HEK293 (cell line): ENCODE measurements around the gene COBL.
A peak's percentile ranks its signal among the peaks of the same experiment; 100 is the strongest.

Source experiments
- CTCF ChIA-PET: fragments of 350-600 bp; formaldehyde crosslinking; extraction: SDS; loops from one replicate; lab custom pipeline; 2021; ENCODE audit warnings: antibody characterized with exemption; lab: Yijun Ruan, JAX
- POLR2A ChIA-PET: fragments of 300-600 bp; formaldehyde crosslinking; extraction: SDS; loops from one replicate; lab custom pipeline; 2020; ENCODE audit warnings: antibody characterized with exemption, inconsistent platforms; lab: Yijun Ruan, JAX
- H3K27ac ChIP-seq: fragments of 200-500 bp; sonication (Bioruptor generic); 2 replicates; pipeline ENCODE4 v1.5.1; 2014; ENCODE audit warnings: low read depth, low read length, control low read depth, inconsistent platforms; ENCODE audit errors: extremely low read depth
- H3K36me3 ChIP-seq, 2 experiments: fragments of 200-500 bp in 1 of 2; sonication (Bioruptor generic) in 1 of 2; 1 replicate in 1 of 2; 2 replicates in 1 of 2; pipeline ENCODE4 v1.5.1; 2014 to 2017; ENCODE audit warnings: inconsistent platforms in 2 of 2, low read length in 2 of 2; ENCODE audit not compliant: control insufficient read depth in 2 of 2, insufficient read depth in 1 of 2
- H3K4me1 ChIP-seq: fragments of 200-500 bp; sonication (Bioruptor generic); 2 replicates; pipeline ENCODE4 v1.5.1; 2014; ENCODE audit warnings: mild to moderate bottlenecking, low read length, inconsistent platforms; ENCODE audit not compliant: control insufficient read depth, insufficient read depth
- H3K4me3 ChIP-seq: 2 replicates; pipeline ENCODE4 v1.5.1; 2011; ENCODE audit warnings: low read depth, mild to moderate bottlenecking, control low read depth, low read length, moderate library complexity
- H3K9me3 ChIP-seq: fragments of 200-500 bp; sonication (Bioruptor generic); 2 replicates; pipeline ENCODE4 v1.5.1; 2014; ENCODE audit warnings: low read depth, low read length, inconsistent platforms; ENCODE audit not compliant: control insufficient read depth, insufficient read depth
- BCL11B ChIP-seq: fragments of 450-650 bp; formaldehyde crosslinking; IDR thresholded peaks from 2 replicates; pipeline ENCODE4 v1.5.1; 2016; ENCODE audit warnings: low read depth, missing biosample characterization, missing genetic modification characterization
- IKZF3 ChIP-seq: fragments of 450-650 bp; IDR thresholded peaks from 2 replicates; pipeline ENCODE4 v1.5.0; 2018; ENCODE audit warnings: missing biosample characterization, mild to moderate bottlenecking, missing genetic modification characterization, moderate library complexity
- MYNN ChIP-seq: fragments of 450-650 bp; formaldehyde crosslinking; IDR thresholded peaks from 2 replicates; pipeline ENCODE4 v1.5.1; 2016; ENCODE audit warnings: missing biosample characterization, missing genetic modification characterization, borderline replicate concordance
- OSR2 ChIP-seq: fragments of 450-650 bp; formaldehyde crosslinking; IDR thresholded peaks from 2 replicates; pipeline ENCODE4 v1.5.1; 2016; ENCODE audit warnings: missing biosample characterization, missing genetic modification characterization
- RBAK ChIP-seq: fragments of 450-650 bp; formaldehyde crosslinking; IDR thresholded peaks from 2 replicates; pipeline ENCODE4 v1.5.1; 2016; ENCODE audit warnings: missing biosample characterization, missing genetic modification characterization
- REPIN1 ChIP-seq: fragments of 450-650 bp; formaldehyde crosslinking; IDR thresholded peaks from 2 replicates; pipeline ENCODE4 v1.5.1; 2017; ENCODE audit warnings: missing biosample characterization, missing genetic modification characterization, low read depth
- SETDB1 ChIP-seq: IDR thresholded peaks from one replicate; pipeline ENCODE4 v1.6.1; 2017; ENCODE audit warnings: mild to moderate bottlenecking, low read length, moderate library complexity, mixed read lengths; ENCODE audit not compliant: insufficient read length
- ZFHX2 ChIP-seq: fragments of 450-650 bp; formaldehyde crosslinking; conservative IDR thresholded peaks from 2 replicates; pipeline ENCODE4 v1.5.1; 2016; ENCODE audit warnings: missing biosample characterization, missing genetic modification characterization
- ZNF223 ChIP-seq: fragments of 450-650 bp; formaldehyde crosslinking; IDR thresholded peaks from 2 replicates; pipeline ENCODE4 v1.5.1; 2016; ENCODE audit warnings: missing biosample characterization, missing genetic modification characterization
- ZNF292 ChIP-seq: fragments of 450-650 bp; formaldehyde crosslinking; IDR thresholded peaks from 2 replicates; pipeline ENCODE4 v1.5.1; 2016; ENCODE audit warnings: low read depth, missing biosample characterization, missing genetic modification characterization, borderline replicate concordance
- ZNF311 ChIP-seq: fragments of 450-650 bp; formaldehyde crosslinking; IDR thresholded peaks from 2 replicates; pipeline ENCODE4 v1.5.1; 2017; ENCODE audit warnings: missing biosample characterization, missing genetic modification characterization, borderline replicate concordance
- ZNF341 ChIP-seq: fragments of 450-650 bp; formaldehyde crosslinking; IDR thresholded peaks from 2 replicates; pipeline ENCODE4; 2016; ENCODE audit warnings: low read depth, missing biosample characterization, missing genetic modification characterization
- ZNF350 ChIP-seq: fragments of 450-650 bp; formaldehyde crosslinking; IDR thresholded peaks from 2 replicates; pipeline ENCODE4 v1.5.0; 2017; ENCODE audit warnings: missing biosample characterization, mild to moderate bottlenecking, missing genetic modification characterization
- ZNF366 ChIP-seq: fragments of 450-650 bp; formaldehyde crosslinking; conservative IDR thresholded peaks from 2 replicates; pipeline ENCODE4 v1.5.1; 2016; ENCODE audit warnings: missing biosample characterization, missing genetic modification characterization
- ZNF423 ChIP-seq: fragments of 450-650 bp; formaldehyde crosslinking; IDR thresholded peaks from 2 replicates; pipeline ENCODE4 v1.5.1; 2016; ENCODE audit warnings: missing biosample characterization, missing genetic modification characterization
- ZNF48 ChIP-seq: fragments of 450-650 bp; formaldehyde crosslinking; IDR thresholded peaks from 2 replicates; pipeline ENCODE4 v1.5.1; 2016; ENCODE audit warnings: missing biosample characterization, missing genetic modification characterization
- ZNF510 ChIP-seq: fragments of 450-650 bp; formaldehyde crosslinking; IDR thresholded peaks from 2 replicates; pipeline ENCODE4 v1.5.1; 2018; ENCODE audit warnings: mild to moderate bottlenecking, missing genetic modification characterization, missing biosample characterization; ENCODE audit not compliant: insufficient replicate concordance
- ZNF600 ChIP-seq: fragments of 450-650 bp; formaldehyde crosslinking; IDR thresholded peaks from 2 replicates; pipeline ENCODE4 v1.5.1; 2016; ENCODE audit warnings: missing biosample characterization, missing genetic modification characterization
- ZNF621 ChIP-seq: fragments of 450-650 bp; formaldehyde crosslinking; IDR thresholded peaks from 2 replicates; pipeline ENCODE4 v1.5.1; 2017; ENCODE audit warnings: missing biosample characterization, missing genetic modification characterization
- ZNF776 ChIP-seq: fragments of 450-650 bp; formaldehyde crosslinking; IDR thresholded peaks from 2 replicates; pipeline ENCODE4 v1.5.0; 2017; ENCODE audit warnings: missing biosample characterization, missing genetic modification characterization, borderline replicate concordance
- TF ChIP-seq, protein P1 (sequence below): fragments of 450-650 bp; formaldehyde crosslinking; IDR thresholded peaks from 2 replicates; pipeline ENCODE4 v1.5.1; 2016; ENCODE audit warnings: missing biosample characterization, missing genetic modification characterization
- TF ChIP-seq, protein P2 (sequence below): fragments of 450-650 bp; formaldehyde crosslinking; IDR thresholded peaks from 2 replicates; pipeline ENCODE4 v1.5.1; 2017; ENCODE audit warnings: missing biosample characterization, missing genetic modification characterization
- TF ChIP-seq, protein P3 (sequence below): fragments of 450-650 bp; formaldehyde crosslinking; IDR thresholded peaks from 2 replicates; pipeline ENCODE4 v1.5.1; 2017; ENCODE audit warnings: missing biosample characterization, missing genetic modification characterization
- TF ChIP-seq, protein P4 (sequence below): fragments of 450-650 bp; formaldehyde crosslinking; IDR thresholded peaks from 2 replicates; pipeline ENCODE4 v1.5.1; 2016; ENCODE audit warnings: missing biosample characterization, missing genetic modification characterization

Gene COBL

DNA sequence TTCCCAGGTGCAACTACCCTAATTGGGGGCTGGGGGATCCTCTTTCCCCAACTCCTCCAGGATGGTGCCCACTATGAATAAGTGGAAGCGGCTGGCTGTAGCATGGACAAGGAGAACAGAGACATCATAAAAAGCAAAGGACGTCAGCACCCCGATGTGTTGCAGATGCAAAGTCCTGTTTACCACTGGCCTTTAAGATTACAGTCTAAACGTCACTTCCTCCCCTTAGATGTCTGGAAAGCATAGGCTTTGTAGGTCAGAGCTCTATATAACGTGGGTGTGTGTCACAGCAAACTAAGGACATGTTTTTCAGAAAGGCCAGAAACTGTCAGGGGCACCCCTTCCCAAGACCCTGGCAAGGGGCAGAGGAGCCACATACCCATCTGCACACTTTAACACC, 7.9 kb downstream of the COBL start (continued):
- TF ChIP-seq ZNF350 (tag by site-specific recombination) (no peak), IKZF3 (tag by site-specific recombination) (no peak), ZNF341 (tag by site-specific recombination) (no peak), BCL11B (tag by site-specific recombination) (no peak), ZNF48 (tag by site-specific recombination) (no peak)
- TF ChIP-seq, protein P1, sequence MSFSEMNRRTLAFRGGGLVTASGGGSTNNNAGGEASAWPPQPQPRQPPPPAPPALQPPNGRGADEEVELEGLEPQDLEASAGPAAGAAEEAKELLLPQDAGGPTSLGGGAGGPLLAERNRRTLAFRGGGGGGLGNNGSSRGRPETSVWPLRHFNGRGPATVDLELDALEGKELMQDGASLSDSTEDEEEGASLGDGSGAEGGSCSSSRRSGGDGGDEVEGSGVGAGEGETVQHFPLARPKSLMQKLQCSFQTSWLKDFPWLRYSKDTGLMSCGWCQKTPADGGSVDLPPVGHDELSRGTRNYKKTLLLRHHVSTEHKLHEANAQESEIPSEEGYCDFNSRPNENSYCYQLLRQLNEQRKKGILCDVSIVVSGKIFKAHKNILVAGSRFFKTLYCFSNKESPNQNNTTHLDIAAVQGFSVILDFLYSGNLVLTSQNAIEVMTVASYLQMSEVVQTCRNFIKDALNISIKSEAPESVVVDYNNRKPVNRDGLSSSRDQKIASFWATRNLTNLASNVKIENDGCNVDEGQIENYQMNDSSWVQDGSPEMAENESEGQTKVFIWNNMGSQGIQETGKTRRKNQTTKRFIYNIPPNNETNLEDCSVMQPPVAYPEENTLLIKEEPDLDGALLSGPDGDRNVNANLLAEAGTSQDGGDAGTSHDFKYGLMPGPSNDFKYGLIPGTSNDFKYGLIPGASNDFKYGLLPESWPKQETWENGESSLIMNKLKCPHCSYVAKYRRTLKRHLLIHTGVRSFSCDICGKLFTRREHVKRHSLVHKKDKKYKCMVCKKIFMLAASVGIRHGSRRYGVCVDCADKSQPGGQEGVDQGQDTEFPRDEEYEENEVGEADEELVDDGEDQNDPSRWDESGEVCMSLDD: no peak

DNA sequence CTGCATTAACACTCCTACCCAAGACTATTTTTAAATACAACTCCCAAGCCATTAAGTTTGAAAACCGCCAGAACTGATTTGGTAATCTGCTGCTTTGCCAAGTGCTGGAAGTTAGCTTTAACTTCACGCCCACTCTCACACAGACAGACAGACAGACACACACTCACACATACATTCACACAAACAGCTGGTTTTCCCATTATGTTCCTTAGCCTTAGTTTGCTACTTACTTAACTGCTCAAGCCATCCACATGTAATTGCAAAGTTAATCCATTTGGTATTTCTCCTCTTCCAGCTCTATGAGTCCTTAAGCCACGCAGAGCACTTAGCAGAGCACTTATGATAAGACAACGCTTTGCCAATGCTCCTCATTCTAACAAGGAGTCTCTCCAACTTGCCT, 8.3 kb downstream of the COBL start:
- no peak overlapping the region for H3K27ac ChIP-seq
- H3K36me3 ChIP-seq: no peaks in the 10 kb centered on the region
- ChIA-PET POLR2A (no interaction called here), CTCF (interaction anchor here (0.5 to 1.3 kb wide), 6 partner anchors 55 to 891 kb away, joined by 3 to 4 read pairs (median 3); no protein-coding TSS in a partner anchor)
- H3K4me1 ChIP-seq: peaks cover 9% of the 10 kb centered on the region
- no peaks in the 10 kb centered on the region for H3K9me3 ChIP-seq
- no peak overlapping the region for H3K4me3 ChIP-seq
- TF ChIP-seq BCL11B (tag by site-specific recombination): no peak
- 0 out of 2 replicates have a peak, but pooled peaks have one; percentile 10 for TF ChIP-seq ZFHX2 (tag by site-specific recombination)
- no peak for TF ChIP-seq SETDB1
- TF ChIP-seq ZNF311: no peak
- no peak for TF ChIP-seq ZNF423 (tag by site-specific recombination)
- no peak for TF ChIP-seq ZNF621 (tag by site-specific recombination)
- no peak for TF ChIP-seq ZNF292 (tag by site-specific recombination)
- TF ChIP-seq, protein P2, sequence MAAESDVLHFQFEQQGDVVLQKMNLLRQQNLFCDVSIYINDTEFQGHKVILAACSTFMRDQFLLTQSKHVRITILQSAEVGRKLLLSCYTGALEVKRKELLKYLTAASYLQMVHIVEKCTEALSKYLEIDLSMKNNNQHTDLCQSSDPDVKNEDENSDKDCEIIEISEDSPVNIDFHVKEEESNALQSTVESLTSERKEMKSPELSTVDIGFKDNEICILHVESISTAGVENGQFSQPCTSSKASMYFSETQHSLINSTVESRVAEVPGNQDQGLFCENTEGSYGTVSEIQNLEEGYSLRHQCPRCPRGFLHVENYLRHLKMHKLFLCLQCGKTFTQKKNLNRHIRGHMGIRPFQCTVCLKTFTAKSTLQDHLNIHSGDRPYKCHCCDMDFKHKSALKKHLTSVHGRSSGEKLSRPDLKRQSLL (tag by site-specific recombination): no peak
- no peak for TF ChIP-seq ZNF510 (tag by site-specific recombination)
- TF ChIP-seq, all 188 proteins: peak for 1

DNA sequence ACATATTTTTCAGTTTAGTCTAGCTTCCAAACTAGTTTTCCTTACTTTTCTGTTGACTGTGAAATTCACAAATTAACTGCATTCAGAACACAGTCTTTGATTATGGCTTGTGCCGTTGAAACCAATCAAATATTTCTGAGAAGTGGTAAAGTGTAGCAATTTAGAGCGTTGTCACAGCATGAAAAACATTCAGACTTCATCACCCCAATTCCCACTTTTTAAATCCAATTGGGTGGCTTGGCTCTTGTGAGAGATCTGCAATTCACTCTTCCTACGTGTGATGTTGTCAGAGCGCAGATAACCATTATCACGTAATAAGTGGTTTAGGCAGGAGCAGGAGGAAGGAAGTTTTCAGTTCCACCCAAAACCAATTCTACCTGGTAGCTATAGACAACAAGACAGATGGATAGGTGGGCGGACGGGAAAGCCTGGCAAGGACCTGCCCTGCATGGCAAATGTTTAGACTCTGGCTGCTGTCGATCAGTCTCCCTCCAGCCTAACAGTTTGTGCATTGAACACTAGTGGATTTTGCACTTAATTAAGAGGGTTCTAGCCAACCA, 8.9 kb downstream of the COBL start:
- Histone ChIP-seq H3K36me3 (no peaks in the 10 kb centered on the region), H3K4me1 (peaks cover 13% of the 10 kb centered on the region; the same call in 1 of the 2 replicates), H3K9me3 (no peaks in the 10 kb centered on the region), H3K27ac (no peak overlapping the region), H3K4me3 (no peak overlapping the region)
- TF ChIP-seq ZNF776 (tag by site-specific recombination) (no peak), ZNF366 (tag by site-specific recombination) (no peak), MYNN (tag by site-specific recombination) (no peak), REPIN1 (no peak), ZNF600 (no peak), ZNF223 (tag by site-specific recombination) (no peak), RBAK (tag by site-specific recombination) (no peak), OSR2 (tag by site-specific recombination) (no peak)
- TF ChIP-seq, protein P3, sequence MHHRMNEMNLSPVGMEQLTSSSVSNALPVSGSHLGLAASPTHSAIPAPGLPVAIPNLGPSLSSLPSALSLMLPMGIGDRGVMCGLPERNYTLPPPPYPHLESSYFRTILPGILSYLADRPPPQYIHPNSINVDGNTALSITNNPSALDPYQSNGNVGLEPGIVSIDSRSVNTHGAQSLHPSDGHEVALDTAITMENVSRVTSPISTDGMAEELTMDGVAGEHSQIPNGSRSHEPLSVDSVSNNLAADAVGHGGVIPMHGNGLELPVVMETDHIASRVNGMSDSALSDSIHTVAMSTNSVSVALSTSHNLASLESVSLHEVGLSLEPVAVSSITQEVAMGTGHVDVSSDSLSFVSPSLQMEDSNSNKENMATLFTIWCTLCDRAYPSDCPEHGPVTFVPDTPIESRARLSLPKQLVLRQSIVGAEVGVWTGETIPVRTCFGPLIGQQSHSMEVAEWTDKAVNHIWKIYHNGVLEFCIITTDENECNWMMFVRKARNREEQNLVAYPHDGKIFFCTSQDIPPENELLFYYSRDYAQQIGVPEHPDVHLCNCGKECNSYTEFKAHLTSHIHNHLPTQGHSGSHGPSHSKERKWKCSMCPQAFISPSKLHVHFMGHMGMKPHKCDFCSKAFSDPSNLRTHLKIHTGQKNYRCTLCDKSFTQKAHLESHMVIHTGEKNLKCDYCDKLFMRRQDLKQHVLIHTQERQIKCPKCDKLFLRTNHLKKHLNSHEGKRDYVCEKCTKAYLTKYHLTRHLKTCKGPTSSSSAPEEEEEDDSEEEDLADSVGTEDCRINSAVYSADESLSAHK (tag by site-specific recombination): no peak
- TF ChIP-seq, protein P4, sequence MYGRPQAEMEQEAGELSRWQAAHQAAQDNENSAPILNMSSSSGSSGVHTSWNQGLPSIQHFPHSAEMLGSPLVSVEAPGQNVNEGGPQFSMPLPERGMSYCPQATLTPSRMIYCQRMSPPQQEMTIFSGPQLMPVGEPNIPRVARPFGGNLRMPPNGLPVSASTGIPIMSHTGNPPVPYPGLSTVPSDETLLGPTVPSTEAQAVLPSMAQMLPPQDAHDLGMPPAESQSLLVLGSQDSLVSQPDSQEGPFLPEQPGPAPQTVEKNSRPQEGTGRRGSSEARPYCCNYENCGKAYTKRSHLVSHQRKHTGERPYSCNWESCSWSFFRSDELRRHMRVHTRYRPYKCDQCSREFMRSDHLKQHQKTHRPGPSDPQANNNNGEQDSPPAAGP: no peak
- CTCF ChIA-PET: interaction anchor here (0.5 to 1.3 kb wide), 7 partner anchors 35 to 891 kb away, joined by 3 to 4 read pairs (median 3); no protein-coding TSS in a partner anchor
- POLR2A ChIA-PET: no interaction called here
